ENCODE results near the gene LPAR3.

GRCh38 chr1:84892705-84893618, at the start of gene LPAR3:
- TF ChIP-seq POLR2A (IDR thresholded peaks at IDR 0.05) (no peak), CTCF (IDR thresholded peaks at IDR 0.05) (no peak), EP300 (IDR thresholded peaks at IDR 0.05) (no peak)

Data from tibial nerve (tissue), 4 donors.